ENCODE results near the gene DNM3. TPM values are rescaled to one million over a fixed set of nuclear protein-coding genes. Genes with fewer than 3 reads are reported as not detected.

The DNM3 gene
- total and polyA plus RNA-seq, 9 of the 15 experiments (the other 6 are each of a cell fraction or from before 2014, with no cell fraction given), result 0.08 to 0.36 (median 0.22) TPM; not detected in 1

- no peak for FAIRE-seq
- no peak overlapping the region for H3K27ac ChIP-seq (ENCODE audit: extremely low read depth, low read depth, low read length)
Measured at GRCh38 chr1:172377565-172377964, 536.3 kb downstream of the DNM3 start.

More at GRCh38 chr1:172377565-172377964, 536.3 kb downstream of the DNM3 start:
- CTCF ChIA-PET (ENCODE audit: low intra/inter-chr PET ratio), result interaction anchor here (0.7 kb wide), 1 partner anchor 67 kb away, joined by 4 read pairs; no protein-coding TSS in a partner anchor
- Histone ChIP-seq H3K9me3 (replicated peaks; ENCODE audit: control insufficient read depth, insufficient read depth, low read depth, low read length) (no peaks in the 10 kb centered on the region), H3K9ac (ENCODE audit: insufficient read depth in 1 of 2, low read depth in 2 of 2, low read length in 2 of 2) (no peak overlapping the region), H4K20me1 (replicated peaks; ENCODE audit: control insufficient read depth, insufficient read depth, low read length) (no peaks in the 10 kb centered on the region), H3K36me3 (ENCODE audit: control insufficient read depth, insufficient read depth, low read length) (no peaks in the 10 kb centered on the region), H3K4me3 (no peak overlapping the region), H3K9me1 (ENCODE audit: control insufficient read depth, insufficient read depth, low read length) (no peaks in the 10 kb centered on the region), H2AFZ (ENCODE audit: low read depth, low read length) (no peak overlapping the region), H3K27me3 (ENCODE audit: control insufficient read depth in 2 of 2, insufficient read depth in 2 of 2, low read length in 2 of 2) (peaks cover 0 to 2% of the 10 kb centered on the region in 2 experiments; a peak in 2 of 5 replicates), H3K4me2 (ENCODE audit: insufficient read depth, low read length) (no peak overlapping the region), H3K4me1 (replicated peaks in 1 of 2; ENCODE audit: control insufficient read depth in 2 of 2, insufficient read depth in 2 of 2, low read length in 2 of 2) (no peaks in the 10 kb centered on the region), H3K79me2 (ENCODE audit: control insufficient read depth, insufficient read depth, low read length) (no peaks in the 10 kb centered on the region)
- DNase-seq (ENCODE audit: extremely low read depth in 1 of 4, low spot score in 3 of 4) (no peak), ATAC-seq (no peak)
- BruUV-seq (replicated peaks), result no TSS peak
- in situ Hi-C loops (cut with MboI) (no loop called here), intact Hi-C loops (cut with micrococcal nuclease) (no loop called here)
- TF ChIP-seq ZNF445 (CRISPR knock-in tag; IDR thresholded peaks at IDR 0.05; ENCODE audit: low read depth) (no peak), CTCFL (IDR thresholded peaks at IDR 0.05; ENCODE audit: borderline replicate concordance, insufficient read depth, low read depth, low read length, poor library complexity, severe bottlenecking) (no peak), TEAD1 (CRISPR knock-in tag; IDR thresholded peaks at IDR 0.05) (no peak), NR1H2 (CRISPR knock-in tag; IDR thresholded peaks at IDR 0.05) (no peak), PHF21A (IDR thresholded peaks at IDR 0.05; ENCODE audit: borderline replicate concordance, low read depth) (no peak), TBP (optimal IDR thresholded peaks at IDR 0.05; ENCODE audit: low read depth, low read length) (no peak), RBM25 (IDR thresholded peaks at IDR 0.05; ENCODE audit: low read depth, low read length, severe bottlenecking) (no peak), PHF20 (IDR thresholded peaks at IDR 0.05; ENCODE audit: partially characterized antibody) (no peak), MEF2A (IDR thresholded peaks at IDR 0.05; ENCODE audit: control insufficient read depth, low read depth, low read length) (no peak), TCF15 (CRISPR knock-in tag; IDR thresholded peaks at IDR 0.05) (no peak), KDM4B (IDR thresholded peaks at IDR 0.05; ENCODE audit: borderline replicate concordance in 2 of 2, low read depth in 1 of 2) (no peak), ZBTB34 (CRISPR knock-in tag; IDR thresholded peaks at IDR 0.05) (no peak), ASH1L (IDR thresholded peaks at IDR 0.05; ENCODE audit: borderline replicate concordance, low read depth, partially characterized antibody) (no peak), RBM34 (IDR thresholded peaks at IDR 0.05; ENCODE audit: borderline replicate concordance, insufficient read depth, low read length) (no peak), ZC3H4 (CRISPR knock-in tag; IDR thresholded peaks at IDR 0.05; ENCODE audit: borderline replicate concordance) (no peak), ZNF584 (CRISPR knock-in tag; IDR thresholded peaks at IDR 0.05; ENCODE audit: low read depth) (no peak), PRMT5 (CRISPR knock-in tag; IDR thresholded peaks at IDR 0.05) (no peak), SRSF1 (IDR thresholded peaks at IDR 0.05; ENCODE audit: low read depth, low read length) (no peak), YBX1 (IDR thresholded peaks at IDR 0.05) (no peak)
- POLR2A ChIA-PET, result no interaction called here
